DMS 273 (cell line): Measurements from ENCODE around the gene ETV1.

ENCODE experiments used
- DNase-seq: peaks from one replicate; lab custom pipeline; 2025; ENCODE audit not compliant: unreplicated experiment; lab: John Stamatoyannopoulos, UW

ETV1 gene

DNA sequence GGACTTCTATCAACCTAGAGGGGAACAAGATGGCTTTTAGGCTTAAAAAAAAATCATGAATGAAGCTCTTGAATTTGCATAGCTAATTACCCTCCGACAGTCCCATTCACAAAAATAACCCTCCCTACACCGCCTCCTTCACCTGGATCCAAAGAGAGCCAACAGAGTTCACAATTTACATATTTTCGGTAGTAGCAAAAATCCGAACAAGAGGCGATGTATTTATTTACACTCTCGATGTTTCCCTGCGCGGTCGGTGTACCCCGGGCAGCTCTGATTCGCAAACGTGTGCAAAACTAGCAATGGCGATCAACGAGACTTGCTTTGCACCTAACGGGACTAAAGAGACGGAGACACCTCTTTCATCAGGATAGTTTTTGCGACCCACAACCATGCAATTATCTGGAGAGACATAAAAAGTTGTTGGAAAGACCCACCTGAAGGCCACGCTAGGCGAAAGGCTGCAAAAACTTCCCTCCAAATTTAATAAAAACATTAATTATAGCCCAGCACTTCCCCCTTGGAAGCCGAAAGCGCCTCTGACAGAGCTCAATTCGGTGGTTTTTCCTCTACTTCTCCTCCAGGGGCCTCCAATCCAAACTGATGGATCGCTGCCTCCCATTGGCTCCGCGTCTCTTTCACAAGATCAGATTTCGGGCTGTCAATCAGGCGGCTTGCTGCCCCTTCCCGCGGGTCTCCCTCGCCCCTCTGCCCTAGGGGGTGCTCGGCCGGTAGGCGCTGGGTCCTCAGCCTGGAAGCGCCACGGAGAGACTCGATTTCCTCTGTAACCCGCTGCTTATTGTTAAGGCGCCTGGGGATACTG is at the start of gene ETV1:
ETV1 (minus strand) TSS at position 541 of the 823 bp plus-strand sequence. CDS start 614 bp downstream, outside the sequence.
- DNase-seq = peak; percentile 93

DNA sequence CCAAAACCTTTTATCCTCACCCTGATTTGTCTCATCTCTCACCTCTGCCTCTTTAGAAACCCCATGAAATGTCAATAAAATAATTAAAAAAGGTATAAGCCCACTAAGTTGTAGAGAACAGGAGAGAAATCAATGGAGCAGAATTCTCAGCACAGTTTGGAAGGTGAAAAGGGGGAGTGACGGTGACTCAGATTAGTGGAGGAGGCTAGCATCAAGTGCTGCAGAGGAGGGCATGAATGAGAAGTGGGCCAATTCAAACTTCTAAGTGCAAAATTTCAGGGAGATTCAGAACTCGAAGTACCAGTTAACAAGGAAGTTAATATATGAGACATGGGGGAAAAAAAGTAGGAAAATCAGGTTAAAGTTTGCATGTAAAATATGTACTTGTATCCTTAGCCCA is 34.9 kb upstream of the ETV1 start:
- no peak for DNase-seq

DNA sequence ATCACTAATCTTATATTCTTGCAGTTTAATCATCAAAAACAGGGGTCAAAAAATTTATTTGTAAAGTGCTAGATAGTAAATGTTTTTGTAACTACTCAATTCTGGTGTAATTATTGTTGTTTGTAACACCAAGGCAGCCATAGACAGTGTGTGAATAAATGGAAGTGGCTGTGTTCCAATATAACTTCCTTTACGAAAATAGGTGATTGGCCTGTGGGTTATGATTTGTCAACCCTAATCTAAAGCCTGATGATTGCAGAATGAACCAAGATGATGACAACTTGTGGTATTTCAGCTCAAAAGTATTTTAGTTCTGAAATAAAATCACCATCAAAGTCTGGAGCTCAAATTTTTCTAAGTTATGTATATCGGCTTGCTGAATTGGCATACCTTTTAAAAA is 34.4 kb upstream of the ETV1 start:
- DNase-seq = no peak

DNA sequence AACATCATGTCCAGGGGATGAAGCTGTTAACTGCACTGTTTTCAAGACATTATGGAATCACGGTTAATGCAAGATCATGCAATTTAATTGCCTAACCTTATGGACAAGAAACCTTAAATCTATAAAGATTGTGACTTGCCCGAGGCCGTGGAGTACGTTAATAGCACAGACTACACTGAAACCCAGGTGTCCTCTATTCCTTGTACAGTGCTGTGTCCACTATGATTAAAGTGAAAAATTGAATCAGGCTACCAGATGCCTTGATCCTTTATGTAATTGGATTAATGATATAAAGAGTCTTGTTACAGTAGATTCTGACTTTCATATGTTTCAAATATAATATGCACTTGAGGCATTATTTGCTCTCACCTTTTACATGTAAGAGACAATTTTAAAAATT is 33.9 kb upstream of the ETV1 start:
- DNase-seq = no peak

DNA sequence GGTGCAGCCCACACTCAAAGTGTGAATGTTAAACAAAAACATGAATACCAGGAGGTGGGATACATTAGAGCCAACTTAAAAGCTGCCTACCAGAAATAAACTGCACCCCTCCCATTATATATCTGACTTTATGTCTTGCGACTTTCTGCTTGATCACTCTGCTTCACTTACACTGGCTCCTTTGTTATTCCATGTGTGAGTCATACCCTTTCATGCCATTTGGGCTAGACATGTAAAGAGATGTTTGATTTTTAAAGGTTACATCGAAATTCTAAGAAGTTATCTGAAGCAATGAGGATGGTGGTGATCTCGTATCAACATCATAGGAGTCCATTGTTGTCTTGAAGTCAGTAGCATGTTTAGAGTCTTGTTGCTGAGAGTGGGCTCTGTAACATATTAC is 31.6 kb upstream of the ETV1 start:
- DNase-seq = no peak

DNA sequence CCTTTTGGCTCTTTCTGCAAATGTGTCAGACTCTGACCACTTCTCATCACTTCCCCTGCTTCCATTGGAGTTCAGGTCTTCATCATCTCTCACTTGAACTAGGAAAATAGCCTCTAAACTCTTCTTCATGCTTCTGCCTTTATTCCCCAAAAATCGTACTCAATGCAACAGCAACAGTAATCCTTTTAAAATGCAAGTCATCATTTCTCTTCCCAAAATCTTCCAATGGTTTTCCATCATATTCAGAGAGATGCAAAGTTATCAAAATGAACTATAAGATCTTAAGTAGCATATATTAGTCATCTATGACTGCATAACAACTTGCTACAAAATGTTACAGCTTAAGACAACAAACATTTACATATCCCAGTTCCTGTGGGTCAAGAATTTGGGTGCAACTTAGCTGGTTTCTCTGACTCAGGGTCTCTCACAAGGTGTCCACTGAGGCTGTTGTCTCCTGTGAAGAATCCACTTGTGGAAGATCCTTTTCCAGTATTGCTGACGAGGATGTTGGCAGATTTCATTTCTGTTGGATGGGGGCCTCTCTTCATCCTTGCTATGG is 31.0 kb upstream of the ETV1 start:
- no peak for DNase-seq

DNA sequence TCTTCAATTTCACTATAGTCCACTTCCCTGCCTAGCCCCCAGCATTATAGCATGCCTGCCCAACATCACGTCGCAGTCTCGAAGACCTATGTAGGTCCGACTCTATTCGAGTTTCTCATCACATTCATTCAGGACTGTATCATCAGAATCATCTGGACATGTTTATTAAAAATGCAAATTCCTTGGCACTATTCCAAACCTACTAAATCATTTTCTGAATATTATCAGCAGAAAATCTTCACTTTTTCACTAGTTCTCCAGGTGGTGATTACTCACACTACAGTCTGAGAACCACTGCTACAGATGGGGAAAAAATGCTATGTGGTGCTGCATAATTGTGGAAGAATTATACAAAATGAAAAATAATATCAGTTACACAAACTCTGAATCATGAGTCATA is 29.3 kb upstream of the ETV1 start:
- DNase-seq = no peak

DNA sequence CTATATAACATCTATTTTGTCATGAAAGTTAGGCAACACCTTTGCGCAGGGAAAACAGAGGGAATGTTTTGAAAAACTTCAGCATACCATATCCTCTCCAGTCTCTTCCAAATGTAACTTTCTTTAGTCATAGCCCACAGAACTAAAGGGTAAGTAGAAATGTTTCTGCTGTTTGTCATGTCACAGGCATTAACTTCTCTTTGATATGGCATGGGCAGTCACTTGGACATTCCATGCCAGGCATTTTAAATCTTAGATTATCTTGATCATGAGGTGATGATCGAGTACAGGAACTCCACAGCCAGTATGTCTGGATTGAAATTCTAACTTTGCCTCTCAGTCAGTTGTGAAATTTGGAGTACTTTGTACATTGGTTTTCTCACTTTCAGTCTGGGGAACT is 27.5 kb upstream of the ETV1 start:
- no peak for DNase-seq

DNA sequence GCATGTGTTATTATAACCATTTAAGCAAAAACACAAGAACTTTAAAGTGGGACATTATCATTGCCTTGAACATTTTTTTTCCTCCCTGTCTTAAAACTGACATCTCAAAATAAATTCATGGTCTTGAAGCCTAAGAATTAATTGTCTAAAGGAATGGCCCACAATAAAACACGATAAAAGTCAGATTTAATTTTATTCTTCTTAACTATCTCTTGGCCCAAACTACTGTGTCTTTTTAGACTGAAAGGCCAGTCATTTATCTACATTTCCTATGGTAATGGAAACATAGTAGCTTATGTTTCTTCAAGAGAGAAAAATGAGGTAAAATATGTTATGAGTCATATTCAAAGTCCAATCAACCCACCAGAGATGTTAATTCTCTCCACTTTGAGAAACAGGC is 24.4 kb upstream of the ETV1 start:
- no peak for DNase-seq

DNA sequence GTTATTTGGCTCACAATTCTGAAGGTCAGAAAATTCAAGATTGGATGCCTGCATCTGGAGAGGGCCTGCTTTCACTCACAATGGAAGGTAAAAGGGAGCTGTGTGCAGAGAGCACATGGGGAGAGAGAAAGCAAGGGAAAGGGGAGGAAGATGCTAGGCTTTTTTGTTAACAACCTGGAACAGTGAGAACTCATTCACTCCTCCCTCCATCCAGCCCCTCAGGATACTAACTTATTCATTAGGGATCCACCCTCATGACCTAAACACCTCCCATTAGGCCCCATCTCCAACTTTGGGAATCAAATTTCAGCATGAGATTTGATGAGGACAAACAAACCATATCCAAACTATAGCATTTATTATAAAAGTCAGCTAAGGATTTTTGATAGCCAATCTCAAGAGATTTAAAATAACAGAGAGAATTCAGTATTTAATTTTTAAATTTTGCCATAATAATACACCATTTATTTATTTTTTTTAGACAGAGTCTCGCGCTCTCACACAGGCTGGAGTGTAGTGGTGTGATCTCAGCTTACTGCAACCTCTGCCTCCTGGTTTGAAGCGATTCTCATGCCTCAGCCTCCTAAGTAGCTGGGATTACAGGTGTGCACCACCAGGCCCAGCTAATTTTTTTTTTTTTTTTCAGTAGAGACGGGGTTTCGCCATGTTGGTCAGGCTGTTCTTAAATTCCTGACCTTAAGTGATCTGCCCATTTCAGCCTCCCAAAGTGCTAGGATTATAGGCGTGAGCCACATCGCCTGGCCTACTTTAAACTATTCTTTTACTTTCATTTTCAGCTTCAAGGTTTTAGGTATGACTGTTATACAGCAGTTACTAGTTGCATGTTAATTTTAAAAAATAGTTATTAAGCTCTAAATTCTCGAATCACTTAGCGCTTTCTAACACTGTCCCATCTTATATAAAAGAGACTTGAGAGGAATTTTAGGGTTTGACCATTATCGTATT is 20.3 kb upstream of the ETV1 start:
- DNase-seq = no peak

DNA sequence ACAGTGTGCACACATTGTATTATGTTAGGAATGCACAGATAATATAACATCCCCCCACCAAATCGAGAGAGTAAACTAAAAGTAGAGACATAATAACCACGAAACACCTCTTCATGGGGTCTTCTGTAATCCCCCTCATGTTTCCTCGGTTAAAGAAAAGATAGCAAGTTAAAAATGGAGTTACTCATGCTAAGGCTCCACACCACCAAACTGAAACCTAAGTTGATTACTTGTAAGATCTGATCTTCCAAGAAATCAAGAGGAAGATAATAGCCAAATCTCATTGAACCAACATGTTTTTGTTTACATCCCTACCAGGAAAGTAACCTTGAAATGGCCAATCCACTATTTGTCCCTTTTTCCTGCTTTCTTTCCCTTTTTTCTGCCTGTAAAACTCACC is 11.7 kb upstream of the ETV1 start:
- no peak for DNase-seq

DNA sequence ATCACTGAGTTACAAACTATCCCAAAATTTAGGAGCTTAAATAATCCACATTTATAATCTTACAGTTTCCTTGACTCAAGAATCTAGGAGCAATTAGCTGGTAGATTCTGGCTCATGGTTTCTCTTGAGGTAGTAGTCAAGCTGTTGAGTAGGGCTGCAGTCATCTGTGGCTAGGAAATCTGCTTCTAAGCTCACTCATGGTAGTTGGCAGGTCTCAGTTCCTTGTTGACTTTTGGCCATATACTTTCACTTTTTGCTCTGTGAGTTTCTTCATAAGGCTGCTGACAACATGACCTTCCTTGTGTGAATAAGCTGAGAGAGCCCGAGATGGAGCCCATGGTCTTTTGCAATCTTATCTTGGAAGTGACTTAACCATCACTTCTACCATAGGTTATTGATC is 10.8 kb upstream of the ETV1 start:
- no peak for DNase-seq

DNA sequence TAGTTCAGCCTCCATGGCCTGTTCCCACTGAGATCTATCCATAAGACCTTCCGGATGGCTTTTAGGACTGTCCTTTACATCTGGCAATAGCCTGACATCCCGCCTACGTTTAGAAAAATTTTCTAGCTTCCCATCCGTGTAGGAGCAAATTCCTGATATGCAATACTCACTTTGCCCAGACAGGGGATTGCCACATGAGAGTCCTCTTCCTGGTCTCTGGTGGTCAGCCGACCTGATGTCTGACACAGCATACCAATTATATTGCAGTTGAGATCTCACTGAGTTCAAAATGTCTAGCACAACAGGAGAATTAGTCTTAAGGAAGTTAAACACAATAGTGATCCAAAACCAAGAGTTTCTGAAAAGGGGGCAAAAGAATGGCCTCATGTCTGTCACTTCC is 9.4 kb upstream of the ETV1 start:
- no peak for DNase-seq

DNA sequence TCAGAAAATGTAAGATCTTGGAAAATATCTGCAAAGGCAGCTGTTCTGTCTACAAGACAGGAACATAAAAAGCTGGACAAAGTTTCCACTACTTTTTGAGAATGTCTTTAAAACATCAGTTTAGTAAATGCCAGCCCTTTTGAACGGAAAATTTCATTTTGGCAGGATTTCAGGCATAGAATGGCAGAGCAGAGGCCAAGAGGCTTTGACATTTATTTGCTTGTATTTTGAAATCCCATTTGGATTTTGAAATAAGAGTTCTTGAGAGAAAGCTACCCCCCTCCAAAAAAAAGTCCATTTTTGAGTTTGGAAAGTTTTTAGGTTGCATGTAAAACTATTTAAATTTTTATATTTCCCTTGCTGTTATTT is 3.1 kb upstream of the ETV1 start:
- no peak for DNase-seq

DNA sequence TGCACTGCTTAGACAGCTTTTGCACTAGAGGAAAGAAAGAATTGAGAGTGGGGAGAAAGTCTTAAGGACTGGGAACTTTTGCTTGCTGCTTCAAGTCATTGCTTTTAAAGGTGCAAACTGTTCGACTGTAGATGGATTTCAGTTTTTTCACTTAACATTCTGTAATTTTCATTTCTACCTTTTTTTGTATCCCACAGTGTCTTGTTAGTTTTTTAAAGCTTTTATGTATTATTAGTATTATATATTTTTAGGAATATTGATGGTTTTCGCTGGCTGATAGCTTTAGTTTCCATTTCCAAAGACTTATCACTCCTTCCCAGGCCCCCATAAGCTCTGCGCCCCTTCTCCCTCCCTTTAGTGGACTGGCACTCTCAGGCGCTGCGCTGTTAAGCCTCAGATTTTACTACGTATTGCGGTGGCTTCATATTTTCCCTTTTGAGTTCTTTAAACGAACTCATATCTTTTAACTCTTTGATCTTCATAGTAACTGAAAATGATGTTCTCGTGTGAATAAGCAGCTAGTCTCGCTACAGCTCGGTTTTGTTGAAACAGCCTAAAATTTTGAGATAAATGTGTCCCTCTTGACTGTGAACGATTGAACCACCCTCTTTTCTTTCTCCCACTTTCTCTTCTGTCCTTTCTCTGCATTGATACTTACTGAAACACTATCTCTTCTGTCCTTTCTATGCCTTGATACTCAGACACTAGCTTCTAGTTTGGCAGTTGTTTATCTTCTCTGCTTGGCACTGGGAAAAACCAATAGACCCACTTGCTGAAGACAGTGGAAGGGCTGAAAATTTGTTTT is 2.5 kb upstream of the ETV1 start:
- DNase-seq = no peak

DNA sequence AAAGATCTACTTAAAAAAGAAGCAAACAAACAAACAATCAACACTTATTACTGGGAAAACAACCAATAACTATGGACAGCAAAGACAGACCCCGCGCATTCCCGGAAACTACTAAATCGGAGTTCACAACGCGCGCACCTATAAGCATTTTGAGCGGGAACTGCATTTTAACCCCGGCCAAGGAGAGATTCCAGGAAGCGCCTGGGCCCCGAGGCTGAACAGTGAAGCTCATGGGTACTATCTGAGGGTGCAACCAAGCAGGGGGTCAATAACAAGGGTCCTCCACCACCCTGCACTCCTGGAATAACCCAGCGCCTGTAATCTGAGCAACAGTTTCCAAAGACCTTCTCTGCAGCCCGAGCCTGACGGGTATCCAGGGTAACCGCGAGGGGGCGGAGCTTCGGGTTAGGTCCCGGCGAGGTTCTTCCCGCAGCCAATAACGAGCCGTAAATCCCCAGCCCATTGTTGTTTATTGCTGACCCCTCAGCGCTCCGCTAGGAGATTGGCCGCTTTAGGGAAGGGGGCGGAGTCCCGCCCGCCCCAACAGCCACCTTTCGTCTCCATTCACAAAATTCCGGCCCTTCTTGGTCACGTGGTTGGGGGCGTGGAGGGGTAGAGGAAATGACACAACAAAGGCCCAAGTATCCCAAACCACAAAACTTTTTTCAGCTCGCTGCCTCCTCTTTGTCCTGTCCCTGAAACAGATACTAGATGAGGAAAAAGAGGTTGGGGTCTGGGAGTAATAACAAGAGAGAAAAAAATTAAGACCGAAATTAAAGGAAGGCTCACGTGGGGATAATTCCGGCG is 1.7 kb upstream of the ETV1 start:
- DNase-seq = peak; percentile 99

DNA sequence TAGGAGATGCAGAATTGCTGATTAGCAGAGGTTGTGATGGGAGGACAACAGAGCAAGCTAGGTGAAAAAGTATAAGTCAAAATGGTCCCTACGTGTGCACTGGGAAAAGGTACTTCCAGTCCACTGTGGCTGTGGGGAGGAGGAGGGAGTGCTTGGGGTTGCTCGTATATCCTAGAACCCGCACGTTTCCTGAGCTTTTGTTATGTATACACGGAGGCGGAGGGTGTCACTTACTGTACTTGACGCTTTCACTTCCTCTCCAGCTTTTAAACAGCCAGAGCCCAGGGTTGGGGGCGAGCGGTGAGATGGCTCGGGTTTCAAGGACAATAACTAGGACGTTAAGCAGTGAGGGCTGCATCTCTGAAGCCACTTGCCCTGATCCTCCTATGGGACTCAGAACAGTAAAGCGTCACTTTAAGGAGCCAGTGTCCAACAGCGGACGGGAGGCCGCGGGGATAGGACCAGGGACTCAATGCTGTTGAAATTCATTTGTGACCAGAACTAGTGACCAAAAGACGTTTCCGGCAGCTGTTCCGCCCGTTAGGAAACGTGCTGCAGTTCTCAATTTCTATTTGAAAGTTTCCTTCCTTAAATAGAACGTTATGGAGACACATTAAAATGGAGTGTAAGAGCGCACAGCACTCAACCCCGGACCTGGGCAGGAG is 985 bp upstream of the ETV1 start:
- peak; percentile 88 for DNase-seq

DNA sequence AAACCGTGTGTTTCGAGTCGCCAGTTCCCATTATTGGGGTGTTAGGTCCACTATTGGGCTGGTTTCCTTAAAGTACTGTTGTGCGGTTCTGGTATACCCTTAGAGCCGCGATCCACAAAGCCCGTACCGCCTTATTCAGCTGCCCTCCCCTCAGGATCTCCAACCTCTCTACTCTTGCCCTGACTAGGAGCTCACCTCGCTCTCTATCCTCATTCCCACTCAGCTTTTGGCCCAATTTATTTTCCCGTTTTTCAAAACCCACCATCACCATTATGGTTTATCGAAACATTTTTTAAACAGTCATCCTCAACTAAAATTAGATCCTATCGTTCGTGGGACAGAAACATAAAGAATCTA is 461 bp upstream of the ETV1 start:
- peak; percentile 75 for DNase-seq

DNA sequence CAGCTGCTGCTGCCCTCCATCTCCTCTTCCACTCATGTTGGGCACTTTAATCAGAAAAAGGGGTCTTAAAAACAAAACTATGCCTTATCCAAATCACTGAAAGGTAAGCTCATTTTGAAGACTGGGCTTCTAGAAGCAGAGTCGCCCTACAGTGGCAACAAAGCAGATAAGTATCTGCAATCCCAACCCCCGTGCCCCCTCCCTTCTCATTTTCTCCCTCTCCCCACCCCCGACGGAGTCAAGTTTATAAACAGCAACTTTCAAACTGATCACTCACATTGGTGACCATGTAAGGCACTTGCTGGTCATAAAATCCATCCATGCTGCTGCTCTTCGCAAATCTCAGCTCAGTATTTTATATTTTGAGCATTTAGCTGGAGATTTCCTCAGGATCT is 738 bp downstream of the ETV1 start:
- peak; percentile 81 for DNase-seq

DNA sequence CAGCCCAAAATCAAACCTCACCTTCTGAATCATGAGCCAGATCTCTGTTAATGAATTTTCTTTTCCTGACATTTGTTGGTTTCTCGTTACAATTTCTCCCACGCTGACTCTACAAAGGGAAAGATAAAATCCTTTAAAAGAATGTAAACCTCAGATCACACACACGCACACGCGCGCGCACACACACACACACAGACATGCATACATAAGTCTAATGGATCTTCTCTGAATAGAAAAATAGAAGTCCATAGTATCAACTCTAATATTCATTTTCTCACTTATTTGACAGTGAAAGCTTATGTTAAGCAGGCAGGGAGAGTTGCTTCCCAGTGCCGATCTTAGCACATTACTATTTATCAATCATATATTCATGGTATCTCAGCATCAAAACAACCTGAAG is 1.4 kb downstream of the ETV1 start:
- DNase-seq = peak; percentile 41
